HEK293T (cell line): ENCODE measurements around the gene SLAMF9.

ENCODE experiments used
- ARNT ChIP-seq: fragments of 450-650 bp; IDR thresholded peaks from 2 replicates; pipeline ENCODE4 v1.6.1; 2017; ENCODE audit warnings: mild to moderate bottlenecking
- BHLHE40 ChIP-seq: fragments of 450-650 bp; IDR thresholded peaks from 2 replicates; pipeline ENCODE4 v1.6.1; 2016; ENCODE audit warnings: mild to moderate bottlenecking, moderate library complexity, borderline replicate concordance
- FOXA1 ChIP-seq: fragments of 450-650 bp; IDR thresholded peaks from 2 replicates; pipeline ENCODE4 v1.6.1; 2016; ENCODE audit warnings: mild to moderate bottlenecking
- FOXK2 ChIP-seq: fragments of 450-650 bp; IDR thresholded peaks from 2 replicates; pipeline ENCODE4 v1.6.1; 2016; ENCODE audit warnings: mild to moderate bottlenecking
- FOXM1 ChIP-seq: fragments of 450-650 bp; IDR thresholded peaks from 2 replicates; pipeline ENCODE4 v1.6.1; 2017; ENCODE audit warnings: mild to moderate bottlenecking, borderline replicate concordance
- HDGF ChIP-seq: fragments of 450-650 bp; IDR thresholded peaks from 2 replicates; pipeline ENCODE4 v1.6.1; 2017; ENCODE audit warnings: antibody characterized with exemption, borderline replicate concordance
- L3MBTL2 ChIP-seq: fragments of 450-650 bp; conservative IDR thresholded peaks from 2 replicates; pipeline ENCODE4 v1.6.1; 2016; ENCODE audit warnings: mild to moderate bottlenecking
- LEF1 ChIP-seq: fragments of 450-650 bp; IDR thresholded peaks from 2 replicates; pipeline ENCODE4 v1.6.1; 2017; ENCODE audit warnings: mild to moderate bottlenecking, borderline replicate concordance
- PKNOX1 ChIP-seq: fragments of 450-650 bp; IDR thresholded peaks from 2 replicates; pipeline ENCODE4 v1.6.1; 2016
- SP1 ChIP-seq: fragments of 450-650 bp; IDR thresholded peaks from 2 replicates; pipeline ENCODE4 v1.6.1; 2017
- TARDBP ChIP-seq: fragments of 450-650 bp; IDR thresholded peaks from 2 replicates; pipeline ENCODE4 v1.6.1; 2016
- ZNF384 ChIP-seq: fragments of 450-650 bp; IDR thresholded peaks from 2 replicates; pipeline ENCODE4 v1.6.1; 2016

DNA sequence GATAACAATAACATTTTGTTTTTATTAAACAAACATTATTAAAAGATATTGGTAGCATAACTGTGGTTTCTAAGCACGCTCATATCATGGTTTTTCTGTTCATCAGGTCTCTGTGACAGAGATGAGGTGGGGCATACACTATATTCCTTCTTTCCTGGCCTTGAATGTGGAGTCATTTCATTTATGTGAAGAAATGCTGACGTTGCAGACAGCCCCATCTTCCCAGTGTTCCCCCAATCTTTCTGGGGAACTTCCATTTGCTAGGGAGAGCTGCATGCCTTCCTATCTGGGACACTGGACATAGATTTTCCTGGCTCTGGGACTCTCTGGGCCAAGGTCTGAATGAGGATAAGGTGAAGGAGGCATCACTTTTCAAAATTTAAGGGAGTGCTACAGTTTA is 47.4 kb upstream of the SLAMF9 start:
- no peak for TF ChIP-seq BHLHE40
- TF ChIP-seq FOXM1: no peak
- TF ChIP-seq FOXK2: no peak
- TF ChIP-seq SP1: no peak
- no peak for TF ChIP-seq PKNOX1
- no peak for TF ChIP-seq LEF1
- no peak for TF ChIP-seq TARDBP
- no peak for TF ChIP-seq HDGF
- no peak for TF ChIP-seq L3MBTL2
- TF ChIP-seq ZNF384: no peak
- TF ChIP-seq FOXA1: no peak
- TF ChIP-seq ARNT: no peak
